ENCODE results near the gene SPDEF.

Gene SPDEF

DNA sequence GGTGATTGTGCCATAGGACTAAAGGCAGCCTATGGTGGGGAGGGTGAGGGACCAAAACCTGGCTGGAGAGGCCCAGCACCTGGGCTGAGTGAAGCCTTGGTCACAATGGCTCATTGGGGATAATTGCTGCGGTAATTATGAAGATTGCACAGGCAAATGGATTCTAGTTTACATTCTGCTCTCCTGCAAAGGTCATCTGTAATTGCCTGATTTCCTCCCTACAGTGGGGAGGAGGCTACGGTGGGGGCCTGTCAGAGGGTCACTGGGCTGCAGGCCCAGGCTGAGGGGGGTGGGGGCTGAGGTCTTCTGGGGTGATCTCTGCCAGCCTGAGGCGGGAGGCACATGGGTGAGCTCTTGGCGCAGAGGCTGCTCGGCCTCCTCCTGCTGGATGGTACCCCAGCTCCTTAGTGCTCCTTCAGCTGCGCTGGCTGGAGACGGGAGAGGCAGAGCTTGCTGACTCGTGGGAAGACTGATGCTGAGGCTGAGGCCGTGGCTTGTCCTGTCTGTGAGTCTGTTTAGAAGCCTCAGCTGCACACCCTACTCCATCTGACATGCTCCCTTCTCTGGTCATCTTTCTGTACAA, 59.9 kb downstream of the SPDEF start:
- Histone ChIP-seq H3K4me1 (ENCODE audit: insufficient read depth, low read length, severe bottlenecking) (no peaks in the 10 kb centered on the region), H3K79me2 (ENCODE audit: insufficient read depth, low read length) (no peaks in the 10 kb centered on the region), H3F3A (ENCODE audit: insufficient read depth, low read length) (no peaks in the 10 kb centered on the region), H3K4me3 (ENCODE audit: low read depth, low read length, poor library complexity, severe bottlenecking) (no peak overlapping the region), H3K27me3 (ENCODE audit: insufficient read depth, low read length) (peaks cover 8% of the 10 kb centered on the region; the same call in 1 of the 2 replicates), H3K9me3 (ENCODE audit: low read length) (no peaks in the 10 kb centered on the region), H3K9me2 (ENCODE audit: low read depth, low read length) (no peaks in the 10 kb centered on the region), H3K9ac (ENCODE audit: low read length) (no peak overlapping the region), H3K4me2 (ENCODE audit: low read length) (no peak overlapping the region), H2AFZ (ENCODE audit: low read length) (no peak overlapping the region), H4K20me1 (ENCODE audit: insufficient read depth, low read length) (no peaks in the 10 kb centered on the region), H3K36me3 (ENCODE audit: insufficient read depth, low read length) (no peaks in the 10 kb centered on the region), H3K27ac (ENCODE audit: low read depth, low read length, poor library complexity, severe bottlenecking) (no peak overlapping the region)
- no peak for TF ChIP-seq EZH2 (IDR thresholded peaks at IDR 0.05; ENCODE audit: borderline replicate concordance, low read length)
- TF ChIP-seq, protein P1, sequence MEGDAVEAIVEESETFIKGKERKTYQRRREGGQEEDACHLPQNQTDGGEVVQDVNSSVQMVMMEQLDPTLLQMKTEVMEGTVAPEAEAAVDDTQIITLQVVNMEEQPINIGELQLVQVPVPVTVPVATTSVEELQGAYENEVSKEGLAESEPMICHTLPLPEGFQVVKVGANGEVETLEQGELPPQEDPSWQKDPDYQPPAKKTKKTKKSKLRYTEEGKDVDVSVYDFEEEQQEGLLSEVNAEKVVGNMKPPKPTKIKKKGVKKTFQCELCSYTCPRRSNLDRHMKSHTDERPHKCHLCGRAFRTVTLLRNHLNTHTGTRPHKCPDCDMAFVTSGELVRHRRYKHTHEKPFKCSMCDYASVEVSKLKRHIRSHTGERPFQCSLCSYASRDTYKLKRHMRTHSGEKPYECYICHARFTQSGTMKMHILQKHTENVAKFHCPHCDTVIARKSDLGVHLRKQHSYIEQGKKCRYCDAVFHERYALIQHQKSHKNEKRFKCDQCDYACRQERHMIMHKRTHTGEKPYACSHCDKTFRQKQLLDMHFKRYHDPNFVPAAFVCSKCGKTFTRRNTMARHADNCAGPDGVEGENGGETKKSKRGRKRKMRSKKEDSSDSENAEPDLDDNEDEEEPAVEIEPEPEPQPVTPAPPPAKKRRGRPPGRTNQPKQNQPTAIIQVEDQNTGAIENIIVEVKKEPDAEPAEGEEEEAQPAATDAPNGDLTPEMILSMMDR (IDR thresholded peaks at IDR 0.05; ENCODE audit: low read length) = no peak

DNA sequence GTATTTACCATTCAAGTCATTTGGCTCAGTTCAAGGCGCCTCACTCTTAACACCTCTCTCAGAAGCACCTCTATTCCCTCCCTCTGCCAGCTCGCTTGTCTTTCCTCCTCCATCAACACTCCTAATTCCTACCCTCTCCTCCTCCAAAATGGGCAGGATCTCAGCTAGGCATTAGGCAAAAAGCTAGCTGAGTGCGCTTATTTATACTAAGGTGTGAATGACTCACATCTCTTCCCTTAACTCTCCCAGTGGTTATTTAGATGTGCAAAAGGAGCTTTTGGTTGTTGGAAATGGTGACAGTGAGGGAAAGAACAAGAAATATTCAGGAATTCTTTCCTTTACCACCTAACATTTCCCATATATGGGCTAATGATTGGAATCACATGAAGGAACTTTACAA, 61.2 kb downstream of the SPDEF start:
- no peak overlapping the region for H2AFZ ChIP-seq (ENCODE audit: low read length)
- TF ChIP-seq, protein P1 (IDR thresholded peaks at IDR 0.05; ENCODE audit: low read length) = no peak
- TF ChIP-seq EZH2 (IDR thresholded peaks at IDR 0.05; ENCODE audit: borderline replicate concordance, low read length) = no peak
- H4K20me1 ChIP-seq (ENCODE audit: insufficient read depth, low read length) = no peaks in the 10 kb centered on the region
- no peak overlapping the region for H3K4me2 ChIP-seq (ENCODE audit: low read length)
- no peak overlapping the region for H3K27ac ChIP-seq (ENCODE audit: low read depth, low read length, poor library complexity, severe bottlenecking)
- H3K27me3 ChIP-seq (ENCODE audit: insufficient read depth, low read length) = peaks cover 8% of the 10 kb centered on the region; the same call in 1 of the 2 replicates
- no peaks in the 10 kb centered on the region for H3K79me2 ChIP-seq (ENCODE audit: insufficient read depth, low read length)
- H3K9me2 ChIP-seq (ENCODE audit: low read depth, low read length) = no peaks in the 10 kb centered on the region
- H3K4me3 ChIP-seq (ENCODE audit: low read depth, low read length, poor library complexity, severe bottlenecking) = no peak overlapping the region
- H3K9me3 ChIP-seq (ENCODE audit: low read length) = no peaks in the 10 kb centered on the region
- no peaks in the 10 kb centered on the region for H3K4me1 ChIP-seq (ENCODE audit: insufficient read depth, low read length, severe bottlenecking)
- no peaks in the 10 kb centered on the region for H3F3A ChIP-seq (ENCODE audit: insufficient read depth, low read length)
- no peak overlapping the region for H3K9ac ChIP-seq (ENCODE audit: low read length)
- H3K36me3 ChIP-seq (ENCODE audit: insufficient read depth, low read length) = no peaks in the 10 kb centered on the region

DNA sequence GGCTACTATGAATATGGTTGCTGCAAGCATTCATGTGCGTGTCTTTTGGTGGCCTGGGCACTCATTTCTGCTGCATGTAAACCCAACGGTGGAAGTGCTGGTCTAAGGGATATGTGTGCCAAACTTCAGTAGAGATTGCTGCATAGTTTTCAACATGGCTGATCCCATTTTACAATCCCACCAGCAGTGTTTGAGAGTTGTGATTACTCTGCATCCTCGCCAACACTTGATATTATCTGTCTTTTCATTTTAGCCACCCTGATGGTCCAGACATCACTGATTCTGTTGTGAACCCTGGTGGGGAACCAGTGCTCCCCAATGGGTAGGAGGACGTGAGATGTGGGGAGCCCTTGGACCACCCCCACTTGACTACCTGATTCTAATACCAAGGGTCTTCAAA, 62.8 kb downstream of the SPDEF start:
- Histone ChIP-seq H3K27me3 (ENCODE audit: insufficient read depth, low read length) (peaks cover 8% of the 10 kb centered on the region; the same call in 1 of the 2 replicates), H3K9me3 (ENCODE audit: low read length) (no peaks in the 10 kb centered on the region), H3K9me2 (ENCODE audit: low read depth, low read length) (no peaks in the 10 kb centered on the region), H3K9ac (ENCODE audit: low read length) (no peak overlapping the region), H4K20me1 (ENCODE audit: insufficient read depth, low read length) (no peaks in the 10 kb centered on the region), H3K4me1 (ENCODE audit: insufficient read depth, low read length, severe bottlenecking) (no peaks in the 10 kb centered on the region), H3K4me2 (ENCODE audit: low read length) (no peak overlapping the region), H3K79me2 (ENCODE audit: insufficient read depth, low read length) (no peaks in the 10 kb centered on the region), H3K36me3 (ENCODE audit: insufficient read depth, low read length) (no peaks in the 10 kb centered on the region), H3F3A (ENCODE audit: insufficient read depth, low read length) (no peaks in the 10 kb centered on the region), H2AFZ (ENCODE audit: low read length) (no peak overlapping the region), H3K27ac (ENCODE audit: low read depth, low read length, poor library complexity, severe bottlenecking) (no peak overlapping the region), H3K4me3 (ENCODE audit: low read depth, low read length, poor library complexity, severe bottlenecking) (no peak overlapping the region)
- no peak for TF ChIP-seq EZH2 (IDR thresholded peaks at IDR 0.05; ENCODE audit: borderline replicate concordance, low read length)
- TF ChIP-seq, protein P1 (IDR thresholded peaks at IDR 0.05; ENCODE audit: low read length) = no peak
